AG04449 (cell line): ENCODE results near the gene DEPP1.

Experiments
- CTCF ChIA-PET: fragments of 350-600 bp; formaldehyde crosslinking; extraction: SDS; loops from one replicate; lab custom pipeline; 2021; ENCODE audit warnings: antibody characterized with exemption; lab: Yijun Ruan, JAX
- POLR2A ChIA-PET: fragments of 400-600, 350-600 bp; formaldehyde crosslinking; extraction: SDS; loops from one replicate; lab custom pipeline; 2020; ENCODE audit warnings: antibody characterized with exemption, inconsistent platforms; lab: Yijun Ruan, JAX
- DNase-seq: peaks from one replicate; pipeline ENCODE4 v3.0.0-alpha.2; 2010; ENCODE audit warnings: low read depth, low spot score
- H3K4me3 ChIP-seq: 2 replicates; pipeline ENCODE4 v1.5.1; 2011; ENCODE audit warnings: low read depth, mild to moderate bottlenecking, control low read depth, low read length
- CTCF ChIP-seq: IDR thresholded peaks from one replicate; pipeline ENCODE4 v1.5.1; 2011; ENCODE audit warnings: mild to moderate bottlenecking, moderate library complexity, low read length, control low read depth, inconsistent platforms; ENCODE audit not compliant: insufficient read depth; ENCODE audit errors: missing control alignments

DEPP1 gene

GRCh38 chr10:44994752-44995530 lies 16.3 kb upstream of the DEPP1 start:
- ChIA-PET POLR2A (interaction anchor here (1.2 to 1.9 kb wide), 2 partner anchors 16 to 17 kb away, joined by 6 to 11 read pairs; partner anchors contain the start of gene DEPP1), CTCF (interaction anchor here (0.8 to 7.9 kb wide), 5 partner anchors 13 to 1311 kb away, joined by 3 to 56 read pairs (median 5); no protein-coding TSS in a partner anchor)
- no peak for DNase-seq
- TF ChIP-seq CTCF, result no peak
- no peak overlapping the region for H3K4me3 ChIP-seq

- TF ChIP-seq CTCF, result no peak
- DNase-seq, result no peak
- ChIA-PET CTCF (interaction anchor here (0.8 to 7.9 kb wide), 6 partner anchors 12 to 1310 kb away, joined by 3 to 56 read pairs (median 4); no protein-coding TSS in a partner anchor), POLR2A (interaction anchor here (1.9 kb wide), 1 partner anchor 16 kb away, joined by 11 read pairs; the partner anchor contains the start of gene DEPP1)
- H3K4me3 ChIP-seq, result no peak overlapping the region
These were observed 15.5 kb upstream of the DEPP1 start for GRCh38 chr10:44993922-44994751.

- H3K4me3 ChIP-seq, result no peak overlapping the region
- ChIA-PET POLR2A (interaction anchor here (1.9 kb wide), 1 partner anchor 15 kb away, joined by 11 read pairs; the partner anchor contains the start of gene DEPP1), CTCF (interaction anchor here (0.8 to 7.9 kb wide), 4 partner anchors 11 to 59 kb away, joined by 3 to 56 read pairs (median 6); no protein-coding TSS in a partner anchor)
- DNase-seq, result no peak
- no peak for TF ChIP-seq CTCF
These were observed 14.8 kb upstream of the DEPP1 start for GRCh38 chr10:44993226-44993921.

GRCh38 chr10:44992732-44993225 lies 14.2 kb upstream of the DEPP1 start:
- DNase-seq, result no peak
- ChIA-PET POLR2A (no interaction called here), CTCF (interaction anchor here (1.2 to 7.9 kb wide), 3 partner anchors 7 to 58 kb away, joined by 3 to 56 read pairs (median 6); no protein-coding TSS in a partner anchor)
- no peak overlapping the region for H3K4me3 ChIP-seq
- TF ChIP-seq CTCF, result no peak

DNA sequence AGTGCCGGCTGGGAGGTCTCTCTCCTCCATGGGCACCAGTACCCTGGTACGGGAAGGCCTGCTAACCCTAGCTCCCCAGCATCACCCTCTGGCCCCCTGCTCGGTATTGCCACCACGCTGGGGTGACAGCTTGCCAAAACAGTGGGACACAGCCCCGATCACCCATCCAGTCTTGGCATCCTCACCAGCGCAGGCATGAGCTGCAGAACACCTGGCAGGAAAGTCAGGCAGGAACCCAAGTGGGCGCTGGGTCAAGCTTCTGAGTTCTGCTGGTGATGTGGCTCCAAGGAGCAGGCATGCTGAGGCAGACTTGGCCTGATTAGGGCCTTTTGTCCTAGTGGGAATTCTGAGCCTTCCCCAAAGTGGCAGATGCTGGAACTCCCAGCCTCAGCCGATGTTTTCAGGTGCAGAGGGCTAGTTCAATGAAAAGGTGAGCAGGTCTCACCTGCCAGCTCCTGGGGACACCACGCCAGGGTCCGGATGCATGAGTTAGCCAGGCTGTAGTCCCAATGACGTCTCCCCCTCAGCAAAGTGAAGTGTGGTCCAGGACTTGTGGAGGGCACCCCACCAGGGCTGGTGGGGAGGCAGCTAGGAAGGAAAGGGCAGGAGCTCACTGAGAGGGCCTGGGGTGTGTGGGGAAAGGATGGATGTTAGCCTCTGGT lies 13.6 kb upstream of the DEPP1 start:
- ChIA-PET CTCF (interaction anchor here (1.2 to 7.9 kb wide), 4 partner anchors 8 to 58 kb away, joined by 3 to 56 read pairs (median 8); no protein-coding TSS in a partner anchor), POLR2A (no interaction called here)
- H3K4me3 ChIP-seq, result no peak overlapping the region
- no peak for DNase-seq
- TF ChIP-seq CTCF, result no peak
